ENCODE data around the gene GCA.

GCA gene

DNA sequence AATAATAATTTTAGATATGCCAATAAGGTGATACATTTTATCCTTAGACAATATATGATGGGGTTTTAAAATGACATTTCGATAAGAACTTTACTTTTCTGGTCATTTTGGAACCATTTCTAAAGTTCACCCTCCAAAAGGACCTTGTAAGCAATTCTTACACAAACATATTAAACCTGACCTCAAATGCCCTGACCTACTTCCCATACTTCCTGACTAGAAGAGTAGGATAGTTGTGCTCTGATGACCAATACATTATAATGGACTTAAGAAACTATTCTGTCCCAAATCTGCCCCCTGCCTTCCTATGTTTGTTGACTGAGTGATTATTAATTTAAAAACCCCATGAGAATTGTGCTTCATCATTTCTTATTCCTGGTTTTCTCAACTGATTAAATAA is 24.6 kb downstream of the GCA start:
- no peaks in the 10 kb centered on the region for H3K36me3 Mint-ChIP-seq (ENCODE audit: low read depth)
- H3K27me3 Mint-ChIP-seq = no peaks in the 10 kb centered on the region
- H3K4me3 Mint-ChIP-seq = no peak overlapping the region
- H3K27ac Mint-ChIP-seq = no peak overlapping the region
- H3K9me3 Mint-ChIP-seq = no peaks in the 10 kb centered on the region
- H3K4me1 Mint-ChIP-seq (ENCODE audit: low read depth) = no peaks in the 10 kb centered on the region

DNA sequence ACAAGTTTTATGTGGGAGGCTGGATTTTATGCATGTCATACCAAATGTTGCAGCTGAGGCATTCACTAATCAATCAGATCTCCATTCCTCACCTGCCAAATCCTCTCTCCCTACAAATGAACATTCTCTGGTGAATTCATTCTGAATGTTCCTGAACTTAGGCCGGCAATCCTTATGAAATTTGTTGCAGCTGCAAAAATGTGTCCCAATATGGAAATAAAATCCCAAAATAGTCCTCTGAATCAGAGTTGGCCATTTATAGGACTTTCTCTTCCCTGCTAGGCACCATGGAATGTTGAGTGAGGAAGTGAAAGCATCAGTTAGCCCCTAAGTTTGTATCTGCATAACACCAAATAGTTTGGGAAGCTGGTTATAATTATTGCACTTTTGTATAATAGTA is 25.6 kb downstream of the GCA start:
- Mint-ChIP-seq H3K4me1 (ENCODE audit: low read depth) (no peaks in the 10 kb centered on the region), H3K4me3 (no peak overlapping the region), H3K27me3 (no peaks in the 10 kb centered on the region), H3K36me3 (ENCODE audit: low read depth) (no peaks in the 10 kb centered on the region), H3K27ac (no peak overlapping the region), H3K9me3 (no peaks in the 10 kb centered on the region)

DNA sequence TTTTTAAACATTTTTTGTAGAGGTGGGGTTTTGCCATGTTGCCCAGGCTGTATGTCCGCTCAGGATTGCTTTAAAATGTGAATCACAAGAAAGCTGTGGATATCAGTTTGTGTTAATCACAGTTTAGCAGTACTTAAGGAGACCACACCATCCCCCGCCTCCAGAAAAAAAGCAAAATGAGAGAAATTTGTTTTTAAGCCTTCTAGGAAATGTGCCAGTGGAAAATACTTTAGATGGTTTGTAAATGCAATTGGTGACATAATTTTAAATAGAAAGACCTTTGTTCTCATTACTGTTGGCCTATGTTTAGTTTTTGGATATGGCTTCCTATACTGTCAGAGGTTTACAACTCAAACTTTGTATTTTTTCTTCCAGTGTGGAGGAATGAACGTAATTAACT is 27.0 kb downstream of the GCA start:
- H3K27ac Mint-ChIP-seq = no peak overlapping the region

DNA sequence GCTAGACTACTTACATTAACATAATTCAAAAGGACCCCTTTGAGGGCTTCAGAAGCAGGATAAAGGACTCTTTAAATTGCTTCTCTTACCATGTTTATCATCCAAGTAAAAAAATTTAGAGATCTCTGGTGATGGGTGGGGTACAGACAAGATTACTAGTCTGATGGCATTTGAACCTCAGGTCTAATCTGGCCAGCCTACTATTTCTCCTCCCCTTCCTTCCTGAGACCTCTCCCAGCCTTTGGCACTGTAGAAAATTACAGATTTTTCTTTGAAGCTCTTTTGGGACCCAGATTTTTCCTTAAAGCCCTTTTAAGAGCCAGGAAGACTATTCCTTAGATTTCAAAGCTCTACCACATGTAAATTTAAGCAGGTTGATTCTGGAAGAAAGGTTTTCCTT is 28.9 kb downstream of the GCA start:
- Mint-ChIP-seq H3K4me1 (ENCODE audit: low read depth) (no peaks in the 10 kb centered on the region), H3K9me3 (no peaks in the 10 kb centered on the region), H3K4me3 (no peak overlapping the region), H3K36me3 (ENCODE audit: low read depth) (no peaks in the 10 kb centered on the region), H3K27ac (no peak overlapping the region), H3K27me3 (peaks cover 5% of the 10 kb centered on the region)

More for the DNA sequence above, 27.0 kb downstream of the GCA start:
- Mint-ChIP-seq H3K9me3 (no peaks in the 10 kb centered on the region), H3K36me3 (ENCODE audit: low read depth) (no peaks in the 10 kb centered on the region), H3K27me3 (no peaks in the 10 kb centered on the region), H3K4me3 (no peak overlapping the region), H3K4me1 (ENCODE audit: low read depth) (no peaks in the 10 kb centered on the region)

DNA sequence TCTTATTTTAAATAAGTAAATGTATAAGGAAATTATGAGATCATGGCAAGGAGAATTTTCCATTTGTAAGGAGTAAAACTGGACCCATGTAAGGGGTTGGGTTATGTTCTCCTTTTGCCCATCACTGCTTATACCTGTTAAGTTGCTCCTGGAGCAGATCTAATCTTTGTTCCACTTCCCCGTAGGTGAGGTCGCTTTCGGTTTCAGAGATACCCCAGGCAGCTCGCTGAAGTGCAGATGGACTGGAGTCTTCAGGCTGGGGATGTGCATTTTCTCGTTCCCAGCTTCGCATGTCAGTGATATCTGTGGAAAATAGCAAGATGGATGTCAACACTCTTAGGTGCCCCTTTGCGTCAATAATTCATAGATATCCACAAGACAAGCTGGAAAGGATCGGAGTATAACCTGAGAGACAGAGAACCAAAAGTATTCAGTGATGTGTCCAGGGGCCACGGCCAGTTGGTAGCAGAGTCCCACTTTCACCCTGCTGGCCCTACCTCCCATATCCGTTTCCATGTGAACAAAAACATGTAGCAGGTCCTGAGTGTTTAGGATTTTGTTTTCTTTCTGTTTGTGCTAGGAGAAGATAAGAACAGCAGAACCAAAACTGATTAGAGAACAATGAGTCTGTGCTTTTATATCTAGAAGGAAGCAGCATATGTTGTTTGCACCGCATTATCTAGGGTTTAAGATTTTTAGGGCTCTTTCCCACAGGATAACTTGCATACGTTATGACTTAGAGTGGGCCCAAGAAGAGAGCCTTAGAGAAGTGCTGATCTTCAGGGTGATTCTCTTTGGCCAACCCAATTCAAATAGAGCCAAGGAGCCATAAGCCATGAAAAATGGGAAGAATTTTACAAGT is 36.0 kb downstream of the GCA start:
- Mint-ChIP-seq H3K27ac (no peak overlapping the region), H3K36me3 (ENCODE audit: low read depth) (no peaks in the 10 kb centered on the region), H3K9me3 (no peaks in the 10 kb centered on the region), H3K4me3 (peak overlapping the region; percentile 33), H3K4me1 (ENCODE audit: low read depth) (no peaks in the 10 kb centered on the region), H3K27me3 (peaks cover 33% of the 10 kb centered on the region)

DNA sequence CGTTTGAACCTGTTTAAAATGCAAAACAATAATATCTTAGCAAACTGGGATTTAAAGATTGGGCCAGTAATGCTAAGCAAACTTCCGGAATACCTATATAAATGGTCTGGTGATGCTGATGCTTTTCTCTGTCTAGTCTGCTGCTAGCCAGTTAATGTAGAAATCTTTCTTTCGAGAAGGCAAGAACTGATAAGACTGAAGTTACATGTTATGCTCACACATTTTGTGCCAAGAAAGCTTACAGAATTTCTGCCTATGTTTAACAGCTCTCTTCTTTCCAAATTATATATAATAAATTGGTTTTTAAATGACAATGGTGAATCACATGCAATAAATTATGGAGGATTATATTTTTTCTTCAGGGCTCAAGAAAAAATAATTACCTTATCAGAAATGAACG is 37.9 kb downstream of the GCA start:
- H3K27ac Mint-ChIP-seq = no peak overlapping the region
- H3K36me3 Mint-ChIP-seq (ENCODE audit: low read depth) = no peaks in the 10 kb centered on the region
- no peaks in the 10 kb centered on the region for H3K4me1 Mint-ChIP-seq (ENCODE audit: low read depth)
- H3K4me3 Mint-ChIP-seq = no peak overlapping the region
- H3K27me3 Mint-ChIP-seq = peaks cover 38% of the 10 kb centered on the region
- no peaks in the 10 kb centered on the region for H3K9me3 Mint-ChIP-seq

DNA sequence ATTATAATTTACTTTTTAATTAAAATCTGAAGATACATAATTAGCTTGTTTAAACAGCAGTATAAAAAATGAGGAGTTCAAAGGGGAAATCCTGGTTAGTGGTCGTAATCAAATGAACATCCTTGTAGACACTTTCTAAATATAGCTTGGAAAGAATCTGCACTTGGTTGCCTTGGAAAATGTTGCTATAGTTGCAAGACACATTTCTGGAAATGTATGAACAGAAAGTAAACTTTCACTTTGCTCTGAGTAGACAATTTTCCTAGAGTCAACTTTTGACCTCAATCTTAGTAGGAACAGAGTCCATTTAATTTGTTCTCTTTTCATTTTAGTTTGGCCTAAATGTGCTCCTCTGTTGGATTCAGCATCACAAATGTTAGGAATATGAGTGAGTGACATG is 38.3 kb downstream of the GCA start:
- no peaks in the 10 kb centered on the region for H3K9me3 Mint-ChIP-seq
- H3K4me3 Mint-ChIP-seq = no peak overlapping the region
- no peak overlapping the region for H3K27ac Mint-ChIP-seq
- no peaks in the 10 kb centered on the region for H3K4me1 Mint-ChIP-seq (ENCODE audit: low read depth)
- peaks cover 38% of the 10 kb centered on the region for H3K27me3 Mint-ChIP-seq
- H3K36me3 Mint-ChIP-seq (ENCODE audit: low read depth) = no peaks in the 10 kb centered on the region

DNA sequence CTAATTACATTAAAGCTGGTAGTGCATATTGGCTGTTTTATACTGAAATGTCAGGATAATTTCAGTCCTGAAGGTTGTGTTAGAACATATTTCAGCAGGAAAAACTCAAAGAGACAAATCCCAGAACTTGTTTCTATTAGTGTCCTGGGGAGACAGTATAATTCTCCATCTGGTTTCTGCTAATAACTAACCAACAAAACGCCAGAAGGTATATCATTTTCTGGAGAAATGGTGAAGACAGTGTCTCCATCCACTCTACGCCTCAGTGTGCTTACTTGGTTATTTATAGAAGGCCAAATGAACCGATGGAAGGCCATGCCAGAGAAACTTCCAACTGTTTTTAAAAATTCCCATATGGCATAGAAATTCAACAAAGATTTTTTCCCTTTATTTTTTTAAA is 41.6 kb downstream of the GCA start:
- no peaks in the 10 kb centered on the region for H3K9me3 Mint-ChIP-seq
- peaks cover 18% of the 10 kb centered on the region for H3K27me3 Mint-ChIP-seq
- H3K36me3 Mint-ChIP-seq (ENCODE audit: low read depth) = no peaks in the 10 kb centered on the region
- no peak overlapping the region for H3K27ac Mint-ChIP-seq
- no peak overlapping the region for H3K4me3 Mint-ChIP-seq
- H3K4me1 Mint-ChIP-seq (ENCODE audit: low read depth) = no peaks in the 10 kb centered on the region

DNA sequence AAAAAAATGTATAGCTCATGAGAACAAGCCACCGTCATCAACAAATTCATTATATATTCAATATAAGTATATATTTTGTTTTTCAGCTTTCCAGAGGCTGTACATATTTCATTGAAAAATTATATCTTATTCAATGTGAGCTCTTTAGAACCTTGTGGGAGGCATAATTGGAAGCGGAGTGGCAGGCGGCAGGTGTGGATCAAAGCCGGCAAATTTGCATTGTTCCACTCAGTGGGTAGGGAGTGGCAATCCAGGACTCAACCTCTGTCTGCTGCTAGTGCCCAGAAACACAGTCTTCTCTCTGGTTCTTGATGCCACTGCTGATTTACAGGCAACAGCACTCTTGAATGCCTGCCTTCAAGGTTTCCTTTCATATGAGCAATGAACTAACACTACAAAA is 46.9 kb downstream of the GCA start:
- Mint-ChIP-seq H3K36me3 (ENCODE audit: low read depth) (no peaks in the 10 kb centered on the region), H3K4me1 (ENCODE audit: low read depth) (no peaks in the 10 kb centered on the region), H3K9me3 (no peaks in the 10 kb centered on the region), H3K27me3 (peaks cover 17% of the 10 kb centered on the region), H3K4me3 (no peak overlapping the region), H3K27ac (no peak overlapping the region)

DNA sequence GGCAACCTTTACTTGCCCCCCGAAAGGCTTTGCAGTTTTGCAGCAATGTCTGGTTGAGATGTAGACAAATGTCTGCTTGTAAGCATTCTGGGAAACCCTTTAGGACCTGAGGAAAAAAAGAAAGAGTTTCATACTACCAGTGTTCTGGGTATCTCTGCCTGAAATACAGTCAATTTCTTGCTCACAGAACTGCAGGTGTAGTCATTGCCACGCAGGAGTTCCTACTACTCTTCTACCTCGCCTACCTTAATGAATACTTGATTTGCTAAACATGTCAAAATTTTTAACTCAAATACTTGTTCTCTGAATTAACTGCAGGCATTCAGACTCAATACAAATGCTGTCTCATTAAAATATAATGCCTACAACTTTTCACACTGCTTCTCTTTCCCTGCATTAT is 56.4 kb downstream of the GCA start:
- H3K27ac Mint-ChIP-seq = no peak overlapping the region
- H3K9me3 Mint-ChIP-seq = no peaks in the 10 kb centered on the region
- H3K27me3 Mint-ChIP-seq = peaks cover 11% of the 10 kb centered on the region
- H3K4me1 Mint-ChIP-seq (ENCODE audit: low read depth) = no peaks in the 10 kb centered on the region
- H3K4me3 Mint-ChIP-seq = no peak overlapping the region
- H3K36me3 Mint-ChIP-seq (ENCODE audit: low read depth) = no peaks in the 10 kb centered on the region

DNA sequence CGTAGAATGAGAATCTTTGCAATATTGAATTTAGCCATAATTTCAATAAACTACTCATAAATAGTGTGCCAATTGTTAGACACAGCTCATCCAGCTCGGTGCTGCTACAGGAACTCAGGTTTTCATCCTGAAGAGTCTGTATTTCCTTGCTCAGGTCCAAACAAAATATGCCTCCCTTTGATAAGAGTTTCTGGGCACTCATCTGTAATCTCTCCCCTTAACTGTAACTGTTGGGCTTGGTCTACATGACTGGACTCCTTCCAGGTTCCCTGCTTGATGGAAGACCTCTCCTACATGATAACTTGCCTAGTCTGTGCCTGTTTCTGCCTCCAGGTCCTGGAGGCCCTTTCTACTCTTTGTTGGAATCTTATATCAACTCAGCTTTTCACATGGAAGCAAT is 57.9 kb downstream of the GCA start:
- no peaks in the 10 kb centered on the region for H3K9me3 Mint-ChIP-seq

DNA sequence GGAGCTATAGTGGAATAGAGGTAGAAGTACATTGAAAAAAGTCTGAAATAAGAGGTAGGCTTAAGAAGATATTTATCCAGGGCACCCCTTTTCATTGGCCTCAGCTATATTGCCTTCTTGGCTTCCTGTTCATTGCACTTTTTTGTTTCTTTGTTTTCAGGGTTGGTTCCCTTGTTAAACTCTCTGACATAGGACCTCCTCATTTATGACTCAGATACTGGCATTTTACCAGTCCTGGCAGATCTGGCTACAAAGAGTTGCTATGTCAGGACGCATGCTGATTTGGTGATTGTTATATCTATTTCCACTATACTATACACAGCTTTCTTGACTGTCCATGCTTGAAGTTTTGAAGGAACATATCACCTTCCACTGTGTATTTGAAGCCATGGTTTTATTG is 60.0 kb downstream of the GCA start:
- no peaks in the 10 kb centered on the region for H3K36me3 Mint-ChIP-seq (ENCODE audit: low read depth)
- no peaks in the 10 kb centered on the region for H3K4me1 Mint-ChIP-seq (ENCODE audit: low read depth)
- no peak overlapping the region for H3K27ac Mint-ChIP-seq
- peaks cover 7% of the 10 kb centered on the region for H3K27me3 Mint-ChIP-seq
- no peaks in the 10 kb centered on the region for H3K9me3 Mint-ChIP-seq
- no peak overlapping the region for H3K4me3 Mint-ChIP-seq

More for the DNA sequence above, 57.9 kb downstream of the GCA start:
- H3K4me1 Mint-ChIP-seq (ENCODE audit: low read depth) = no peaks in the 10 kb centered on the region
- H3K27me3 Mint-ChIP-seq = peaks cover 11% of the 10 kb centered on the region
- H3K4me3 Mint-ChIP-seq = no peak overlapping the region
- no peak overlapping the region for H3K27ac Mint-ChIP-seq
- no peaks in the 10 kb centered on the region for H3K36me3 Mint-ChIP-seq (ENCODE audit: low read depth)

Measured in stimulated activated naive CD8-positive, alpha-beta T cell treated with anti-CD3 and anti-CD28 coated beads, Interleukin-15, Interleukin-2, amounts not matched to agents 100 ng/mL and 50 ng/mL, for 24 hours (primary cell).